Natural killer cell treated with Interleukin-12 subunit alpha and Interleukin-12 subunit beta and Interleukin-15 and Interleukin-18, amount 100 ng/mL, for 72 hours (primary cell): ENCODE results near the gene ZNF354B. TPM values are rescaled to one million over a fixed set of nuclear protein-coding genes. Genes with fewer than 3 reads are reported as not detected.

Experiments used
- ATAC-seq, 2 donors: fragments of 150-1000 bp; cut with Tn5 transposase in 1 of 2; sonication (Bioruptor Pico), chemical (Tn5 transposase) in 1 of 2; 2 replicates each; pipeline ENCODE4 v1.10.0; 2021
- DNase-seq: peaks from one replicate; pipeline ENCODE4 v3.0.0; 2022; ENCODE audit warnings: low spot score
- H3K27ac Mint-ChIP-seq, 2 donors: 1 replicate in 1 of 2; 2 replicates in 1 of 2; pipeline ENCODE4 v1.8.0; 2022; ENCODE audit warnings: mixed read lengths in 2 of 2, mild to moderate bottlenecking in 1 of 2, moderate library complexity in 1 of 2
- H3K27me3 Mint-ChIP-seq, 2 donors: 1 replicate in 1 of 2; 2 replicates in 1 of 2; pipeline ENCODE4 v1.8.0; 2022; ENCODE audit warnings: mixed read lengths in 2 of 2
- H3K36me3 Mint-ChIP-seq: one replicate; pipeline ENCODE4 v1.8.0; 2022; ENCODE audit warnings: mixed read lengths
- H3K4me1 Mint-ChIP-seq, 2 donors: 1 replicate in 1 of 2; 2 replicates in 1 of 2; pipeline ENCODE4 v1.8.0; 2022; ENCODE audit warnings: low read depth in 2 of 2, mixed read lengths in 2 of 2, mild to moderate bottlenecking in 1 of 2
- H3K4me3 Mint-ChIP-seq: one replicate; pipeline ENCODE4 v1.8.0; 2022; ENCODE audit warnings: mixed read lengths
- H3K9me3 Mint-ChIP-seq: 2 replicates; pipeline ENCODE4 v1.8.0; 2022; ENCODE audit warnings: mixed read lengths
- total RNA-seq, 2 donors: library from RNA; stranded (reverse); gene quantifications; one replicate each; pipeline ENCODE4 v1.2.3, GENCODE V29; 2022

ZNF354B gene
- total RNA-seq, 2 donors from 2014 or later = 10.3 to 18.7 TPM

GRCh38 chr5:178931846-178932760, 72.3 kb downstream of the ZNF354B start:
- no peak for ATAC-seq
- DNase-seq = no peak
- peaks cover 68% of the 10 kb centered on the region for H3K36me3 Mint-ChIP-seq
- peaks cover 48% of the 10 kb centered on the region for H3K9me3 Mint-ChIP-seq
- no peak overlapping the region for H3K27ac Mint-ChIP-seq
- H3K4me3 Mint-ChIP-seq = no peak overlapping the region
- no peaks in the 10 kb centered on the region for H3K4me1 Mint-ChIP-seq
- H3K27me3 Mint-ChIP-seq = no peaks in the 10 kb centered on the region

Other genes starting within 250 kb of the ZNF354B start
- 10 to 100 TPM; 22.3 to 25.4 TPM for gene CLK4, start 232.9 kb upstream of the ZNF354B start, total RNA-seq
- 10 to 100 TPM in 1 of 2 donors, 1 to 10 TPM in 1; 7.5 to 13.0 TPM for gene ZNF354A, start 129.3 kb upstream of the ZNF354B start, total RNA-seq
- under 1 TPM in 1 of 2 donors, not detected in 1; 0.12 TPM for gene ZFP2, start 36.0 kb downstream of the ZNF354B start, total RNA-seq
- not detected for gene ZNF454, start 81.2 kb downstream of the ZNF354B start, total RNA-seq
- gene GRM6, start 135.4 kb downstream of the ZNF354B start, total RNA-seq = not detected
- 1 to 10 TPM; 3.2 to 4.6 TPM for gene ZNF879, start 163.9 kb downstream of the ZNF354B start, total RNA-seq
- 1 to 10 TPM; 3.2 to 7.3 TPM for gene ZNF354C, start 200.4 kb downstream of the ZNF354B start, total RNA-seq